Endothelial cell of hepatic sinusoid (primary cell): ENCODE data around the gene CDR2.

Experiments
- in situ Hi-C: cut with HindIII; loops from 2 replicates; pipeline ENCODE4 v1.10.0; 2017; ENCODE audit warnings: low sequenced_read_pairs

Gene CDR2

DNA sequence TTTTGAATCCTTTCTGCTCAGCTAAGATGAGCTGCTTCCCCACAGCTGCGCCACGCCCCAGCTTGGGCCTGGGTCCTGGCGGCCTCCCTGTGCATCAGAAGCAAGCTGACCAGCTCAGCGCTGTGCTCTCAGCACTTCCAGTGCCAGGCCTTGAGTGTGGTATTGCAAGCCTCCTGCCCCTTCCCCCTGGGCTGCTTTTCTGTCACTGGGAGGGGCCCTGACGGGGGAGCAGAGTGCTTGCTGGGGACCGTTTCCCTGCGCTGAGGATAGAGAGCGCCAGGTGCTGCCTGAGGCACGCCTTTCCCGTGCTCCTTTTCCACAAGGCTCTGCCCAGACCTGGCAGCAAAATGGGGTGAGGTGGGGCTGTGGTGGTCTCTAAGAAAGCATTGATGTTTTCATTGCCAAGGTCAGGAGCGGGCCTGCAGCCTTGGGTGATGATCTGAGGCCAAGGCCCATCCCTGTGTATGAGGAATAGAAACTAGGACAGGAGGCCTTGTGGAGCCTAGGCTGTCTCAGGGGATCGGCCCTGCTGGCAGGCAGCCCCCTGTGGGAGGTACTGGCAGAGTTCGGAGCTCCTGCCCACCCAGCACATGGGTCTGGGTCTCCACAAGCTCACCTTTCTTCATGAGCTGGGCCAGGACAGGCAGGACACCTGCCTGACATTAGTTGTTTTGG, 47.5 kb downstream of the CDR2 start:
- in situ Hi-C loops: loop anchor here (25.0 kb wide), 1 partner anchor 310 kb away; no protein-coding TSS in a partner anchor

DNA sequence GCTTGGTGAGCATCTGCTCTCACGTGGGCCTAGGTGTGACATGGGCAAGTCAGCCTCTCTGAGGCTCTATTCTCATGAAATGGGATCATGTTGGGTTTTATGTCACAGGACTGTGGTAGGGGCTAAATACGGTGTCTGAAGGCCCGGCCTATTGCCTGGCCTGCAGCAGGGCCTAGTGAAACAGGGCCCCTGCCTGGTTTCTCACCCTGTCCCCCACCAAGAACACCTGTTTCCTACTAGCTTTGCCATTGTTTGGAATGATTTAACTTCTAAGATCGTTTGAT, 48.1 kb downstream of the CDR2 start:
- in situ Hi-C loops: loop anchor here (25.0 kb wide), 1 partner anchor 311 kb away; no protein-coding TSS in a partner anchor

DNA sequence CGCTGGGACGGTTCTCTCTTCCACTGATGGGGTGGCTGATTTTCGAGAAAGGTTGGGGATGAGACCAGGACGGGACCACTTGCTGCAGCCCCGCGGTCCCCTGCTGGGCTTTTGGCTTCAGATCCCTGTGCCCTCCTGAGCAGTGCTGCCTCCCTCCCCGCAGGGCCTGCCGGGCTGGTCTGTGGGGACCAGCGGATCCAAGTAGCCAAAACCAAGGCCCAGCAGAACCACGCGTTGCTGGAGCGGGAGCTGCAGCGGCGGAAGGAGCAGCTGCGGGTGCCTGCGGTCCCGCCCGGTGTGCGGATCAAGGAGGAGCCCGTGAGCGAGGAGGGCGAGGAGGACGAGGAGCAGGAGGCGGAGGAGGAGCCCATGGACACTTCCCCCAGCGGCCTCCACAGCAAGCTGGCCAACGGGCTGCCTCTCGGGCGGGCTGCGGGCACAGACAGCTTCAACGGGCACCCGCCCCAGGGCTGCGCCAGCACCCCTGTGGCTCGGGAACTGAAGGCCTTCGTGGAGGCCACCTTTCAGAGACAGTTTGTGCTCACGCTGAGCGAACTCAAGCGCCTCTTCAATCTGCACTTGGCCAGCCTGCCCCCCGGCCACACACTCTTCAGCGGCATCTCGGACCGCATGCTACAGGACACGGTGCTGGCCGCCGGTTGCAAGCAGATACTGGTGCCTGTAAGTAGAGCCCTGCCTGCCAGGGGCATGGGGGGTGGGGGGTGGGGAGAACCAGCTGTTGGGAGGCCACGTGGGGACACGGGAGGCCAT, 48.6 kb downstream of the CDR2 start:
- in situ Hi-C loops: loop anchor here (25.0 kb wide), 1 partner anchor 312 kb away; no protein-coding TSS in a partner anchor

DNA sequence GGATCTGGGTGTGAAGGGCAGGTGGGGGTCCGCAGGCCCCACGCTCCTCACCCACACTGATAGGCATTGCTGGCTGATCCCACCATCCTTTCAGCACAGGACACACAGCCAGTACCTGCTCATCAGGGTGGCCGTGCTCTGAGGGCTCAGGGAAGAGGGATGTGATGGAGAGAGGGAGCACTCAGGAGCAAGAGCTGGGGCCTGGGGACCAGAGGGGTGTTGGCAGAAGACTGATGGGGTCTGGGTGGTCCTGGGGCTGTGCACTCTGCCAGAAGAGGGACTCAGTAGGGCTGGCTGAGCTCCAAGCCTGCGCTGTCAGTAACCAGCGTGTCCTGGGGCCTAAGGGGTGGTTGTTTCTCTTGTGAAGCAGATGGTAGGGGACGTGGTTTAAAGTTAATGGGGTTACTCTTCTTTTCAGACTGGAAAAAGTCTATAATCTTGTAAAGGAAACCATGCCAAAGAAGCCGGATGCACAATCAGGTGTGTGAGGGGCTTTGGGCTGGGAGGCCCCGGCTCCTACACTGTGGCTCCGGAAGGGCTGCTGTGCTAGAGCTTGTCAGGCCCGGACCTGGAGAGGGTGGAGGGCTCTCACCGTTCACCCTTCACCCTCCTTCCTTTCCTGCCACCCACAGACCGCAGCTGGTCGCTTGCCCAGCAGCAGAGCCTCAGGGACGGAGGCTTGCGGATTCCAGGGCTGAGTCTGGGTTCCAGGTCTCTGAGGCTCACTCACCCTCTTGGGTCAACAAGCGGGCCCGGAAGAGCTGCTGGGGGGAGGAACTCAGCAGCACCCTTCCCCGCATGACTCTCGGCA, 49.4 kb downstream of the CDR2 start:
- in situ Hi-C loops: loop anchor here (25.0 kb wide), 1 partner anchor 312 kb away; no protein-coding TSS in a partner anchor

DNA sequence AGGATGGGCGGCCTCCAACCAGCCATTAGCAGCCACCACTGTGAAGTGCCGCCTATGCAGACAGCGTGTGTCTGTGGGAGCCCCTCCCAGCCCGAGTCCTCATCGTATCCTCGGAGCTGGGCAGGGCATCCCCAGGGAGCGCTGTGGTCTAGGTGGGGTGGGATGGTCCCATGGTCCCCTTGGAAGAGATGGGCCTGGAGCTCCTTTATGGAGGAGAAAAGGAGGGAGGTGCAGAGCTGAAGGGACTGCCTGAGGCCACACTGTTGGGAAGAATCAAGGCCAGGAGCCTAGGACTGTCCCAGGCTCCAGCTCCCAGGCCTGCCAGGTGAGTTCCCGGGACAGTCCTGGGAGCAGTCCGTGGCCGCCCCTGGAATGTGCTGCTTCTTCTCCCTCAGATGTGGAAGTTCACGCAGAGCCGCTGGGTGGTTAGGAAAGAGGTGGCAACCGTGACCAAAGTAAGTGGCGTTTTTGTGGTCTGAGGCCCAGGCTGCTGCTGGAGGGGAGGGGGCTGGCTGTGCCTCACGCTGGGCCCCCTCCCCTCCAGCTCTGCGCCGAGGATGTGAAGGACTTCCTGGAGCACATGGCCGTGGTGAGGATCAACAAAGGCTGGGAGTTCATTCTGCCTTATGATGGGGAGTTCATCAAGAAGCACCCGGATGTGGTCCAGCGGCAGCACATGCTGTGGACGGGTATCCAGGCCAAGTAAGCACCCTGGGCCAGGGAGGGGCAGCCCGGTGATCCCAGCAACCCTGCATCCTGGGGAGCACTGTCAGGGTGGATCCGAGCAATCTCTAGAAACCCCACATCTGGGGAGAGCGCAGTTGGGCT, 50.2 kb downstream of the CDR2 start:
- in situ Hi-C loops: no loop called here

DNA sequence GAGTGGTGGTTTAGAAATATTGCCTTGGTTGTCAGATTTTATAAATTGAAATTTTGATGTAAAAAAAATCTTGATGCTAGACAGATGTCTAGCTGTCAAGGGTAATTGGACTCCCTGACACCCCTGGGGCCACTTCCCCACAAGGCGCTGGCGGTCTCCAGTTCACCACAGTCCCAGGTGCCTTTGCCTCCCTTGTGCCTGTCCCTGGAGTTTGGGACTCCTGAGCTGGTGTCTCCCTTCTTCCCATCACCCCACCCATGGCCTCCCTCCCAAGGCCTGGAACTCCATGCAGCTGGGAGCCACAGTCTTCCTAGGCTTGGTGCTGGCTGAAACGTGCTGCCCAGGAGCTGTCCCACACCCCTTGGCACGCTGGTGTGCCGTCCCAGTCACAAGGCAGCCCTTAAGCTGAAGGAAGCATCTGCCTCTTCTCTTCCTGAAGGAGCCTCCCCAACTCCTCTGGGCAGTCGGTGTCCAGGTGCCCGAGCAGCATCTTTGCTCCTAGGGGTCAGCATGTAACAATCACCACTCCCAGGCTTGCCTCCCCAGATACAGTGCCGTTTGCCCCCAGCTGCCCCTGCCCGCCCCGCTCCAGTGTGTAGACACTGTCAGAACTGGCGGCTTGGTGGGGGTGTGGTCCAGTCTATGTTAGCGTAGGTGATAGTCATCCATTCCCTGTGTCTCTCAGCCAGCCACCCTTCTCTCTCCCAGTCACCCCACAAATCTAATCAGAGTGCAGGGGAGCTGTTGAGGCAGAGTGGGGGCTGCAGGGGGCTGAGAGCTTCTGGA, 51.1 kb downstream of the CDR2 start:
- in situ Hi-C loops: no loop called here

DNA sequence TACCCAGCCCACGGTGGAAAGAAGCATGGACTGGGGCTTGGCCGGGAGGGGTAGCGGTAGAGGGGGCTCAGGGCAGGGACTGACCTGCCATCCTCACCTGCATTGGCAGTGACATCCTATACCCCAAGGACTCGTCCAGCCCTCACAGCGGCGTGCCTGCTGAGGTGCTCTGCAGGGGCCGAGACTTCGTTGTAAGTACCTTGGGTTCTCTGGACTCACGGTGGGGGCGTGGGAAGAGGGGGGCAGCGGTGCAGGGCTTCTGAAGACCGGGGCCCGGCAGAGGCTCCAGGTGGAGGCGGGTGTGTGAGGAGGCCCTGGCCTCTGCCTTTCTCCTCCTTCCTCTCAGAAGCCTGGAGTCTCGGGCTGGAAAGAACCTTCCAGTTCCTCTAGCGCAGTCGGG, 51.7 kb downstream of the CDR2 start:
- in situ Hi-C loops: no loop called here

DNA sequence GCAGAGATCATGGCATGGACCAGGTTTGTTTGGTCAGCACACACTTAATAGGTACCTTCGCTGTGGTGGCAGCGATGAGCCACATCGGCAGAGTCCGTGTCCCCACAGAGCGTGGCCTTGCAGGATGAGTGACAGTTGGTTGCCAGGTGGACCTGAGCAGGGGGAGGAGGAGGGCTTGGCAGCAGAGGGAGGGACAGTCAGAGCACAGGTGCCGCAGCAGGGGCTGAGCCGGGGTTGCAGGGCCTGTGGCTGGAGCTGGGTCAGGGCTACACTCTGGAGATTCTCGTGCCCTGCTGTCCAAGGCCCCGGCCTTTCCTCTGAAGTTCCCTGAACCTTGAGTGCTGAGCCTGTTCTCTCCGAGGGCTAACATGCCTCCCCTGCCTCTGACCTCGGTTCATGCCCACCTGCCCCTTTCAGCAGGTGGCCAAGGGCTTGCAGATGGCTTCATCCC, 52.4 kb downstream of the CDR2 start:
- in situ Hi-C loops: no loop called here

DNA sequence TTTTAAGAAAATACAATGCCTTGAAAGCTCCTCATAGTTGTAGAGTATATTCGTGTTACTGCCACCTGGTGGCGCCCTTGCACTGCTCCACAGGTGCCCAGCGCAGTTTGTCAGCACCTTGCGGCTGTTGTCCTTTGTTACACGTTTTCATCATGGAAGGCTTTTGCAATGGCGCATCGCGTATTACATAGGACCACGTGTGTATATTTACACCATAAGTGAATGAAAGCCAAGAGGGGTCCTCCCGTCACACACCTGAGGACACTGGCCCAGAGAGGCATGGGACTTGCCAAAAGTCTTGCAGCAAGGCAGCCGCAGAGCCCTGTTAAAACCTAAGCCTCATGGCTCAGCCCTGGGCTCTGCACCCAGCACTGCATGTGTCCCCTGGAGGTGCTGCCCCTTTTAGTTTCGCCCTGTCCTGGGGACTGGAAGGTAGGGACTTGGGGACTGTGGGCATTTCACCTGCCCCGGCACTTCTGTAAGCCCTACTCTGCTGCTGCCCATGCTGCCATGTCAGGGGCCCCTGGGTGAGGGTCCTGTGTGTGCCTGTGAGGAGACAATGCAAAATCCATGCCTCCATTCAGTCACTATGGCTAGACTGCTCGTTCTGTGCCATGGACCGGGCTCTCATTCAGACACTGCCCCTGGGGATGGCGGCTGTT, 52.9 kb downstream of the CDR2 start:
- in situ Hi-C loops: no loop called here

DNA sequence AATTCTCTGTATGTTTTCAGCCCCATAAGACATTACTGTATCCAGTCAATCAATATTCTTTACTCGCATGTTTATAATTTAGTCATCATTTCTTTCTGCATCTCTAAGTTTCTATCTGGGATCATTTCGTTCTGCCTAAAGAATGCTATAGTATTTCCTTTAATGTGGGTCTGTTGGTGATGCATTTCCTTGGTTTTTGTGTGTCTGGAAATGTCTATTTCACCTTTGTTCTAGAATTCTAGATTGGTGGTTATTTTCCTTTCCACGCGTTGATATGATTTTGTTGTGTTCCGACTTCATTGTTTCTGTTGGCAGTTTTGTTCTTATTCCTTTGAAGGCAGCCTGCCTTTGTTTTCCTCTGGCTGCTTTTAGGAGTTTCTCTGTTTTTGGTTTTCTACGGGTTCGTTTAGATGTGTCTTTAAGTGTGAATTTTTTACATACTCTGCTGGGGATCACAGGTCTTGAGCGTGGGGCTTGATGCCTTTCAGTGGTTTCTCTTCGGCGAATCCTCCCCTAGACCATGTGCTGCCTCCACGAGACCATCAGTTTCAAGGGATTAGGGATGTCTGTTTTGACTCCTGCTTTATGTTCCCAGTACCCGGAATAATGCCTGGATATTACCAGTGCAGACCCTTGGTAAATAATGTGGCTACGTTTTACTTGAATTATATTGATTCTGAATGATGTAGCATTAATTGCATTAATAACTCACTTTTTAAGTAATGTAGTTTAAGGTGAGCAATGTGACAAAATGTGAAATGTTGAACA, 53.7 kb downstream of the CDR2 start:
- in situ Hi-C loops: no loop called here

DNA sequence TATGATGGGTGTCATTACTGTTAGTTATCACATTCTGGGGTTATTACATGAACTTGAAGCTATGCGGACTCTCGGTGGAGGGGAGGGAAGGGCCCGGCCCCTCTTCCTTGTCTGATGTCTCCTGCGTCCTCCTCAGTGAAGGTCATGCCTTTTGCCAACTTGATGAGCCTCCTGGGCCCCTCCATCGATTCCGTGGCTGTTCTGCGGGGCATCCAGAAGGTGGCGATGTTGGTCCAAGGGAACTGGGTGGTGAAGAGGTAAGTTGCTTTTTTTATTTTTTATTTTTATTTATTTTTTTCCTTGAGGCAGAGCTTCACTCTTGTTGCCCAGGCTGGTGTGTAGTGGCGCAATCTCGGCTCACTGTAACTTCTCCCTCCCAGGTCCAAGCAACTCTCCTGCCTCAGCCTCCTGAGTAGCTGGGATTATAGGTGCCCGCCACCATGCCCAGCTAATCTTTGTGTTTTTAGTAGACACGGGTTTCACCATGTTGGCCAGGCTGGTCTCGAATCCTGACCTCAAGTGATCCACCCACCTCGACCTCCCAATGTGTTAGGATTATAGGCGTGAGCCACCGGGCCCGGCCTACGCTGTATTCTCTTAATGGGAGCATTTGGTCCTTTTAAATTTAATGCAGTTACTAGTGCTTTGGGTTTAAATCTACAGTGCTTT, 55.6 kb downstream of the CDR2 start:
- in situ Hi-C loops: no loop called here

DNA sequence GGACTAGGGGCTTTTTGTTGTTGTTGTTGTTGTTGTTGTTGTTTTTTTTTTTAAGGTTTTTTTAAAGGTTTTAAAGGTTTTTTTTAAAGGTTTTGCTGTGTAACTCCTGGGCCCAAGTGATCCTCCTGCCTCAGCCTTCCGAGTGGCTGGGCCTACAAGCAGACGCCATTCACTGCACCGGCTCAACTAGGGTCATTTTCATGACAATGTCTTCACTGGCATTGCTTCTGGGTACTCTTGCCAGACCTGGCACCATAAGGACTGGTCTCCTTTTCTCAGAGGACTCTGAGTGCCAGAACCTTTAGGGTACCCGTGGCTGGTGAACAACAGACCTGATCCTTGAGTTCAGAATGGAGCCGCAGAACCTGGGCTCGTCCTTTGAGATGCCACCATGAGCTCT, 56.8 kb downstream of the CDR2 start:
- in situ Hi-C loops: no loop called here

DNA sequence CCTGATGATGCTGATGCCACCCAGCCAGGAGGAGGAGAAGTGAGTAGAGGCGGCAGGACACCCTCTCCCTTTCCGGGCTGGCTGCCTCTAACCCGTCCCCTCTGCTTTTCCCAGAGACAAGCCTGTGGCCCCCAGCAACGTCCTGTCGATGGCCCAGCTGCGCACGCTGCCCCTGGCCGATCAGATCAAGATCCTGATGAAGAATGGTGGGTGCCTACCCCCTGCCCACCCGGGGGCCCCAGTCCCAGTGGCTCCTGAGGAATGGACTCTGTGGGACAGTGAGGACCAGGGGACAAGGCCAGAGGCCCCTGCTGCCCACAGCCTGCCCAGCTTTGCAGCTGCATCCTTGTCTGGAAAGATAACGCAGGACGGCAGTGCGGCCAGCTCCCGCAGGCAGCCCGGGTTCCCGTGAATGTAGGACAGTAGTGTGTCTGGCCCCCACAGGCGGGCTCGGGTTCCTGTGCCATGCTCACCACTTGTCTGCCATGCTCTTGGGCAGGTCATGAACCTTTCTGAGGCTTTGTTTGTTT, 57.4 kb downstream of the CDR2 start:
- in situ Hi-C loops: no loop called here

DNA sequence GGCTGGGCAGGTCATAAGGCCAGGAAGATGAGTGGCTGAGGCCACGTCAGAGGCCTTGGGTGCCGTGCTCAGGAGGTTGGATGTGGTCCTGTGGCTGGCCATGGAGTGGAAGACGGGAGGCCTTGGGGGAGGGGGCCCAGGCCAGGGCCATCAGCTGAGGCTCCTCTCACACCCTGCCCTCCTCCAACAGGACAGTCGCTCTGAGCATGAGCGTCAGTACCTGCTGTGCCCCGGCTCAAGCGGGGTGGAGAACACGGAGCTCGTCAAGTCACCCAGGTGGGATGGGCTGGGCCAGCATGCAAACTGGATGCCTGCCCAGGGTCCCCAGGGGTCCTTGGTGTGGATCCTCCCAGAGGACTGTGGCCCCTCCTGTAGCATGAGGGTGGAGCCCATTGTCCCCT, 58.0 kb downstream of the CDR2 start:
- in situ Hi-C loops: no loop called here

DNA sequence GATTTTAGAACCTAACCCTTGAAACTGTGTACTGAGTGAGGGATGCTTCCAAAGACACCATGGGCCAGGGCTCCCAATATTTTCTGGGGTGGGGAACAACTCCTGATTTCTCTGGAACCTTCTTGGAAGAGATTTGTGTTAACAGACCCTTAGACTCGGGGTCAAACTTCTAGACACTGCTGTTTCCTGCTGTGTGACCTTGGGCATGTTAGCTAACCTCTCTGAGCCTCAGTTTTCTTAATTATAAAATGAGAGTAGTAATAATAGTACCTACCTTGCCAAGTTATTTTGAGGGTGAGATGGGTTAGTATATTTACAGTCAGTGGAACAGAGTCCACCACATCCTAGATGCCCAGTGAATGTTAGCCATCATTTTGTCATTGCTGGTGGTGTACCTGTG, 58.4 kb downstream of the CDR2 start:
- in situ Hi-C loops: no loop called here

DNA sequence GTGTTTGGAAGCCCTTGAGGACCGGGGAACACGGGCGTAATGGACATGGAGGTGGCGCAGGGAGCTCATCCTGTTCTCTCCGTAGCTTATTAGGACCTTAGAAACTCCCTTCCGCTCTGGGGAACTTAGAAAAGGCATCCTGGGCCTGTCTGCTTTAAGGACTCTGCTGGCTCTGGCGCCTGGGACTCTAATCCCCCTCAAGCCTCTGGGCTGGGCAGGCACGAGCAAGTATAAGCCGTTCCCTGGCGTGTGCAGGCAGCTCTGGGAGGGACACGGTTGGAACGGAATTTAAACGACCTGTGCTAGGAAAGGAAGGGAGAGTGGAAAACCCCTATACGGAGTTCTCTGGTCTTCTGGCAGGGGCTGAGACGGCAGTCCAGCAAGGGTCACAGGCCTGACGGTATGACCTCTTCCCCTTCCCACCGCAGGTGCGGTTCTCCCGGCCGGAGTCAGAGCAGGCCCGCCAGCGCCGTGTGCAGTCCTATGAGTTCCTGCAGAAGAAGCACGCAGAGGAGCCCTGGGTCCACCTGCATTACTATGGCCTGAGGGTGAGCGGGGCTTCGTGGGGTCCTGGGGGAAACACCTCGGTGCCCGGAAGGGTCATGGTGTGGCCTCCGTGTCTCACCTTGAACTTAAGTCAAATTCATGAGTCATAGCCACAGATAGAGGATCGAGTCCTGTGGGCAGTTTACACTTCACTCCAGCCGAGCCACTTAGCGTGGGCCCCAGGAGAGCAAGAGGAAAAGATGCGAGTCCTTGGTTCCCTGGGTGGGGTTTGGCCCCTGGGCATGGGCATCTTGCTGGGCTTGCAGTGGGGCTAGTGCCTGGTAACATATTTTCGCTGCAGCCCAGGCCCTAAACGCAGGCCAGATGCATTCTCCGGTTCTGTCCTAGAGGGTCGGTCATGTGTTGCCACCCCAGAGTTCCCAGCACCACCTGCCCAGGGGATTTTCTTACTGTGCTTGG, 59.5 kb downstream of the CDR2 start:
- in situ Hi-C loops: no loop called here
